Sigmoid colon (tissue), 7 donors: ENCODE results near the gene KLF6. TPM values are rescaled to one million over a fixed set of nuclear protein-coding genes. Genes with fewer than 3 reads are reported as not detected.
A peak's percentile ranks its signal among the peaks of the same experiment; 100 is the strongest.

Experiments used
- DNase-seq: peaks from one replicate; pipeline ENCODE4 v3.0.0-alpha.2; 2019
- H3K27ac ChIP-seq, 4 donors: fragments of 200-600 bp; sonication (generic); one replicate each; pipeline ENCODE4 v1.5.1; 2016 to 2019; ENCODE audit warnings: mild to moderate bottlenecking in 1 of 4
- H3K27me3 ChIP-seq, 3 donors: fragments of 200-600 bp; sonication (generic); one replicate each; pipeline ENCODE4 v1.5.1; 2019; ENCODE audit warnings: mild to moderate bottlenecking in 1 of 3
- H3K36me3 ChIP-seq, 4 donors: fragments of 200-600 bp; sonication (generic); one replicate each; pipeline ENCODE4 v1.5.1; 2016 to 2019
- H3K4me1 ChIP-seq, 4 donors: fragments of 200-600 bp; sonication (generic); one replicate each; pipeline ENCODE4 v1.5.1; 2017 to 2019
- H3K4me3 ChIP-seq, 4 donors: fragments of 200-600 bp; sonication (generic); one replicate each; pipeline ENCODE4 v1.5.1; 2017 to 2019; ENCODE audit warnings: mild to moderate bottlenecking in 2 of 4, moderate library complexity in 1 of 4
- H3K9me3 ChIP-seq, 4 donors: fragments of 200-600 bp in 3 of 4; sonication (generic) in 3 of 4; one replicate each; pipeline versions ENCODE4 v1.5.1 to v1.6.1; 2013 to 2019
- CTCF ChIP-seq, 4 experiments: fragments of 450-650 bp in 3 of 4; fragments of 200-600 bp in 1 of 4; IDR thresholded peaks; one replicate each; pipeline ENCODE4 v1.5.1; 2016 to 2019; ENCODE audit warnings: antibody characterized with exemption in 4 of 4, mild to moderate bottlenecking in 3 of 4, moderate library complexity in 2 of 4
- EP300 ChIP-seq, 4 donors: sonication (generic); formaldehyde crosslinking; IDR thresholded peaks; one replicate each; pipeline ENCODE4 v1.6.1; 2017; ENCODE audit warnings: antibody characterized with exemption in 4 of 4
- POLR2A ChIP-seq, 2 donors: fragments of 450-650 bp; IDR thresholded peaks; one replicate each; pipeline ENCODE4 v1.6.1; 2016; ENCODE audit warnings: antibody characterized with exemption in 2 of 2, mild to moderate bottlenecking in 2 of 2, moderate library complexity in 2 of 2
- POLR2AphosphoS5 ChIP-seq, 4 donors: sonication (generic); formaldehyde crosslinking; IDR thresholded peaks; one replicate each; pipeline ENCODE4 v1.6.1; 2017; ENCODE audit warnings: antibody characterized with exemption in 4 of 4
- WGBS, 2 donors: extraction: QIAGEN DNeasy Blood & Tissue Kit; methylation state at CpG; one replicate each; pipeline ENCODE4 v1.1.7; 2013; 5-methylcytosine and 5-hydroxymethylcytosine counted together
- intact Hi-C: fragments of 100-400 bp; cut with DNase I; formaldehyde crosslinking; loops from one replicate; pipeline ENCODE4 v1.15.1; 2023
- polyA plus RNA-seq, 3 donors: library from polyadenylated mRNA; stranded (reverse); fragments of 200-250 nt; gene quantifications; one replicate each; pipeline ENCODE4 v1.2.3, GENCODE V29; 2013
- total RNA-seq, 4 donors: library from RNA; depleted of rRNA; stranded (reverse); fragments of >200 nt; gene quantifications; one replicate each; pipeline ENCODE4 v1.1.0, GENCODE V29; 2016
- donor health status: healthy with polysubstance abuse.
- donor health status: Bipolar disorder and iron deficiency.
- donor health status: healthy.

Gene KLF6
- total and polyA plus RNA-seq, 7 donors, result 50.3 to 137 (median 91.6) TPM

GRCh38 chr10:3783682-3784432 is 1.2 kb downstream of the KLF6 start:
- WGBS, 2 donors, result 0% methylated on average over 22 of the region's 22 CpGs
- peak; percentile 89 for DNase-seq
- TF ChIP-seq EP300 (IDR thresholded peaks at IDR 0.05) (peak in 2 of 4 donors; percentile 12 to 34), POLR2A (IDR thresholded peaks at IDR 0.05) (peak in 1 of 2 donors; percentile 49), POLR2AphosphoS5 (IDR thresholded peaks at IDR 0.05) (peak; percentile 50 to 64 (median 62)), CTCF (IDR thresholded peaks at IDR 0.05) (no peak)
- peaks cover 0 to 35% (median 33%) of the 10 kb centered on the region in 4 donors for H3K4me1 ChIP-seq
- H3K36me3 ChIP-seq, result peaks cover 18 to 32% (median 28%) of the 10 kb centered on the region in 4 donors
- intact Hi-C loops, result loop anchor here (1.0 to 5.0 kb wide), 11 partner anchors 45 to 985 kb away; no protein-coding TSS in a partner anchor
- no peaks in the 10 kb centered on the region for H3K9me3 ChIP-seq
- peak overlapping the region; percentile 98 to 100 (median 100) for H3K27ac ChIP-seq
- H3K27me3 ChIP-seq, result no peaks in the 10 kb centered on the region
- H3K4me3 ChIP-seq, result peak overlapping the region; percentile 73 to 97 (median 90)

- peak overlapping the region; percentile 98 to 100 (median 100) for H3K27ac ChIP-seq
- no peaks in the 10 kb centered on the region for H3K27me3 ChIP-seq
- intact Hi-C loops, result loop anchor here (2.0 to 5.0 kb wide), 8 partner anchors 46 to 986 kb away; no protein-coding TSS in a partner anchor
- peaks cover 0 to 41% (median 38%) of the 10 kb centered on the region in 4 donors for H3K4me1 ChIP-seq
- H3K9me3 ChIP-seq, result no peaks in the 10 kb centered on the region
- TF ChIP-seq POLR2AphosphoS5 (IDR thresholded peaks at IDR 0.05) (peak; percentile 65 to 76 (median 74)), POLR2A (IDR thresholded peaks at IDR 0.05) (peak; percentile 37 to 60), CTCF (IDR thresholded peaks at IDR 0.05) (no peak), EP300 (IDR thresholded peaks at IDR 0.05) (peak in 1 of 4 donors; percentile 47)
- peaks cover 18 to 37% (median 30%) of the 10 kb centered on the region in 4 donors for H3K36me3 ChIP-seq
- H3K4me3 ChIP-seq, result peak overlapping the region; percentile 73 to 97 (median 90)
- 0% methylated on average over 12 of the region's 12 CpGs for WGBS, 2 donors
- DNase-seq, result peak; percentile 87
These were observed 1.7 kb downstream of the KLF6 start for GRCh38 chr10:3783316-3783681.

DNA sequence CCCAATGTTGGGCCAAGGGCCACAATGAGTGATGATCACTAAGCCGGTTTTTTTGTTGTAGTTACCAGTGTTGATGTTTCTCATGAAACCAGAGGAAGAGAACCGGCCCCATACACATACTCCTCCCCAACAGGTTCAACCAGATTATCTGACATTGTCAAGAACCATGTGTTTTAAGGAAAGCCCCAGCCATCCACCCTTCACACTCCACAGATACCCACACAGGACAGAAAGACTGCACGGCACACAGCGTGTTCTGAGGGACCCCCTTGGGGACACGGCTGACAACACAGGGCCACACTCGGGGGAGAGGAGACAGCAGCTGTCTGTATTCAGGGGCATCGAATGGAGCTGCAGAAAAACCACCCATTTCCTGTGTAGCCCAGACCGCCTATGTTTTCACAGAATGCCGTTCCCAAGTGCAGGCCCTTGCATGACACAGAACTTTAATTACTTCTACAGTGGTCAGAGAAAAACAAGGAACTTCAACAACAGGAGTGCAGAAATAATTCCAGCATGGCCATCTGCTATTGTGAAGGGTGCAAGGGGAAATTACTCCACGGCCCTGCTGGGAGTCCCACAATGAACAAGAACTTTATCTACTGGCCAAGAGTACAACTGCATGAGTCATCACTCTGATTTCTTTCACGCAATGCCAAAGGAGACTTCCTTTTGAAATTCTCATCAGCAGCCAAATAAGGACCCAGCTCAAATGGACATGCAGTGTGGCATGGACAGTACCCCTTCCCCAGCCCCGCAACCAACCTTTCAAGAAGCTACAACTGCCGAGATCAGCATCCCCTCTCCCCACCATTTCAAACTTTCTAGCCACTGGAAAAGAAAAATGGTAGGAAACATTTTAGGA is 2.3 kb downstream of the KLF6 start:
- intact Hi-C loops, result loop anchor here (2.0 to 5.0 kb wide), 8 partner anchors 46 to 986 kb away; no protein-coding TSS in a partner anchor
- Histone ChIP-seq H3K4me1 (peaks cover 0 to 47% (median 44%) of the 10 kb centered on the region in 4 donors), H3K4me3 (peak overlapping the region; percentile 73 to 97 (median 90)), H3K36me3 (peaks cover 18 to 43% (median 30%) of the 10 kb centered on the region in 4 donors), H3K27ac (peak overlapping the region; percentile 98 to 100 (median 100)), H3K27me3 (no peaks in the 10 kb centered on the region), H3K9me3 (no peaks in the 10 kb centered on the region)
- WGBS, 2 donors, result 4 to 5% methylated on average over 13 of the region's 13 CpGs
- peak; percentile 91 for DNase-seq
- TF ChIP-seq POLR2AphosphoS5 (IDR thresholded peaks at IDR 0.05) (peak; percentile 61 to 89 (median 80)), EP300 (IDR thresholded peaks at IDR 0.05) (peak in 3 of 4 donors; percentile 31 to 77 (median 73)), POLR2A (IDR thresholded peaks at IDR 0.05) (peak in 1 of 2 donors; percentile 20), CTCF (IDR thresholded peaks at IDR 0.05) (no peak)

DNA sequence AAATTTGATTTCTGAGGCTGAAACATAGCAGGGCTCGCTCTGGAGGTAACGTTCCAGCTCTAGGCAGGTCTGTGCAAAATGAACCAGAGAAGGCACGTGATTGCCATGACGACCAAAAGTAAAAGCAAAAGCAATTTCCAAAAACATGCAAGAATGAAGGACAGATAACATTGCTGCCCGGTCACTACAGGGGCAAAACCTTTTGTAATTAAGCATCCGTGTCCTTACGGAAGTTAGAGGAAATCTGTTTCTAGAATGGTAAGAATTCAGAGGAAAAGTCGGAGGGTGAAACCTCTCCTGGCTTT is 2.9 kb downstream of the KLF6 start:
- H3K4me1 ChIP-seq, result peaks cover 0 to 53% (median 50%) of the 10 kb centered on the region in 4 donors
- no peaks in the 10 kb centered on the region for H3K27me3 ChIP-seq
- intact Hi-C loops, result loop anchor here (2.0 to 5.0 kb wide), 8 partner anchors 47 to 987 kb away; no protein-coding TSS in a partner anchor
- peak overlapping the region; percentile 73 to 97 (median 90) for H3K4me3 ChIP-seq
- 38 to 47% methylated on average over 8 of the region's 8 CpGs for whole genome bisulfite sequencing, 2 donors
- no peaks in the 10 kb centered on the region for H3K9me3 ChIP-seq
- TF ChIP-seq EP300 (IDR thresholded peaks at IDR 0.05), result peak in 1 of 4 donors; percentile 72
- TF ChIP-seq POLR2A (IDR thresholded peaks at IDR 0.05), result no peak
- no peak for TF ChIP-seq CTCF (IDR thresholded peaks at IDR 0.05)
- peak; percentile 2 to 78 (median 46) for TF ChIP-seq POLR2AphosphoS5 (IDR thresholded peaks at IDR 0.05)
- H3K36me3 ChIP-seq, result peaks cover 18 to 48% (median 30%) of the 10 kb centered on the region in 4 donors
- peak overlapping the region; percentile 98 to 100 (median 100) for H3K27ac ChIP-seq
- DNase-seq, result no peak
